PFSK-1 (cell line): ENCODE data around the gene PBX3.

Experiments
- FOXP2 ChIP-seq: optimal IDR thresholded peaks from 2 replicates; pipeline ENCODE3; 2011; ENCODE audit warnings: borderline replicate concordance, control low read depth, inconsistent platforms; ENCODE audit not compliant: insufficient read depth; ENCODE audit errors: extremely low read length, extremely low read depth
- POLR2AphosphoS5 ChIP-seq: IDR thresholded peaks from 2 replicates; pipeline ENCODE4 v1.6.1; 2012; ENCODE audit warnings: low read depth, mild to moderate bottlenecking, control low read depth, low read length, moderate library complexity
- SIN3A ChIP-seq: IDR thresholded peaks from 2 replicates; pipeline ENCODE4 v1.6.1; 2012; ENCODE audit warnings: mild to moderate bottlenecking, low read length, moderate library complexity, borderline replicate concordance; ENCODE audit not compliant: insufficient read depth
- TAF1 ChIP-seq: IDR thresholded peaks from 2 replicates; pipeline ENCODE4 v1.6.1; 2012; ENCODE audit warnings: low read length, control low read depth, borderline replicate concordance; ENCODE audit not compliant: insufficient read depth
- TF ChIP-seq, protein P1 (sequence below), 2 experiments: IDR thresholded peaks; 2 replicates each; pipeline versions ENCODE4 v1.6.1 to v1.8.0; 2011 to 2012; ENCODE audit warnings: low read depth in 2 of 2, low read length in 2 of 2, control low read depth in 1 of 2, inconsistent platforms in 1 of 2, mild to moderate bottlenecking in 1 of 2, moderate library complexity in 1 of 2; ENCODE audit not compliant: insufficient read depth in 1 of 2

The PBX3 gene

DNA sequence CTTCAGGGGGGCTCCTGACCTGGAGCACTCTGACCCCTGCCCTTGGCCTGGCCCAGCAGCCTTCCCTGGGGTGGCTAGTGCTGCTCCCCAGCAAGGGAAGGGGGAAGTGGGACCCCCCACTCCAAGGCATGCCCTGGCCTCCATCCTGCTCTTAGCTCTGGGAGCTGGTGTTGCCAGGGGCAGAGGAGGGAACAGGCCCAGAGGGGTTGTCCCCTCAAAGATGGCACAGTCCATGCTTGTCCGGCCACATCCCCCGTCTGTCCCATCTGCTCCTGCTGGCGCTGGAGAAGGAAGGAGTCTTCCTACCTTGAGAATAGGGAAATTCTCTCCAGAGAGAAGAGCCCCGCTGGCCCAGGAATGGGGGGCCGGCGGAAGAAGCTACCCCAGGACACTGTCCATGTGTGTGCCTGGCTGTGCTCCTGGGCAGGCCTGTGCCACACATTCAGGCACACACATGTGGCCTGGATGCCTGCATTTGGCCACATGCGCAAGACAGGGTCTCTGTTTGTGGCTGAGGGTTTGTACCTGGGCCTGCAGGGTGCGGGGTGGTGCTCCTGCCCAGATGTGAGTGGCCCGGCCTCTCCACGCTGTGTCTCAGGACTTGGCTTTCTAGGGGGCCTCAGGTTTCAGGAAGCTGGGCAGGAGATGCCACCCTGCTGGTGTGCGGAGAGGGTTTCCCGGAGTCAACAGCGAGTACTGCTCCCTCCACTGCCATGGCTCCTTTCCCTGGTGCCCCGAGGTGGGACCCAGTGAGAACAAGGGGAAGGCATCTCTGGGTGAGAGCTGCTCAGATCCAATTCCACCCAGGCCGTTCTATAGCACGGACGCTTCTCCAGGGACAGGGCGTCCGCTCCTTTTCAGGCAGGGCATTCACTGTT is 247.1 kb downstream of the PBX3 start:
- no peak for TF ChIP-seq POLR2AphosphoS5
- TF ChIP-seq TAF1 = no peak
- TF ChIP-seq, protein P1, sequence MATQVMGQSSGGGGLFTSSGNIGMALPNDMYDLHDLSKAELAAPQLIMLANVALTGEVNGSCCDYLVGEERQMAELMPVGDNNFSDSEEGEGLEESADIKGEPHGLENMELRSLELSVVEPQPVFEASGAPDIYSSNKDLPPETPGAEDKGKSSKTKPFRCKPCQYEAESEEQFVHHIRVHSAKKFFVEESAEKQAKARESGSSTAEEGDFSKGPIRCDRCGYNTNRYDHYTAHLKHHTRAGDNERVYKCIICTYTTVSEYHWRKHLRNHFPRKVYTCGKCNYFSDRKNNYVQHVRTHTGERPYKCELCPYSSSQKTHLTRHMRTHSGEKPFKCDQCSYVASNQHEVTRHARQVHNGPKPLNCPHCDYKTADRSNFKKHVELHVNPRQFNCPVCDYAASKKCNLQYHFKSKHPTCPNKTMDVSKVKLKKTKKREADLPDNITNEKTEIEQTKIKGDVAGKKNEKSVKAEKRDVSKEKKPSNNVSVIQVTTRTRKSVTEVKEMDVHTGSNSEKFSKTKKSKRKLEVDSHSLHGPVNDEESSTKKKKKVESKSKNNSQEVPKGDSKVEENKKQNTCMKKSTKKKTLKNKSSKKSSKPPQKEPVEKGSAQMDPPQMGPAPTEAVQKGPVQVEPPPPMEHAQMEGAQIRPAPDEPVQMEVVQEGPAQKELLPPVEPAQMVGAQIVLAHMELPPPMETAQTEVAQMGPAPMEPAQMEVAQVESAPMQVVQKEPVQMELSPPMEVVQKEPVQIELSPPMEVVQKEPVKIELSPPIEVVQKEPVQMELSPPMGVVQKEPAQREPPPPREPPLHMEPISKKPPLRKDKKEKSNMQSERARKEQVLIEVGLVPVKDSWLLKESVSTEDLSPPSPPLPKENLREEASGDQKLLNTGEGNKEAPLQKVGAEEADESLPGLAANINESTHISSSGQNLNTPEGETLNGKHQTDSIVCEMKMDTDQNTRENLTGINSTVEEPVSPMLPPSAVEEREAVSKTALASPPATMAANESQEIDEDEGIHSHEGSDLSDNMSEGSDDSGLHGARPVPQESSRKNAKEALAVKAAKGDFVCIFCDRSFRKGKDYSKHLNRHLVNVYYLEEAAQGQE (IDR thresholded peaks at IDR 0.05; ENCODE audit: insufficient read depth in 1 of 2, low read depth in 2 of 2, low read length in 2 of 2) = no peak
- no peak for TF ChIP-seq FOXP2
- TF ChIP-seq SIN3A = no peak

DNA sequence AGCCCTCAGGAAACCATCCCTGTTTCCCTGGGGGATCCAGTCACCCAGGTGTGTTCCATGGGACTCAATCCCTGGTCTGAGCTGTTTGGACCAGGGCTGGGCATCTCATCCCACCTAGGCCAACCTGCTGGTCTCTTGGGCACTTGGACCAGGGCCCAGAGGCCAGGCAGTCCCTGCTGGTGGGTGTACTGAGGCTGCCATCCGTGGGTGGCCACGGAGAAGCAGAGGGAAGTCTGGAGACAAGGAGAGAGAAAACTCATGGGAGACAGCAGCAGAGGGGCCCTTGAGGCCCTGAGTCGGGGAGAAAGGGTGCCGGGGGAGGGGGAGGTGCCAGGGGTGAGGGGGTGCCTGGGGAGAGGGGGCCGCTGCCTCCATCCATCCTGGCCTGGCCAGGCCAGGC is 247.8 kb downstream of the PBX3 start:
- TF ChIP-seq TAF1 = no peak
- no peak for TF ChIP-seq POLR2AphosphoS5
- TF ChIP-seq, protein P1 (IDR thresholded peaks at IDR 0.05; ENCODE audit: insufficient read depth in 1 of 2, low read depth in 2 of 2, low read length in 2 of 2) = no peak
- TF ChIP-seq FOXP2 = no peak
- TF ChIP-seq SIN3A = no peak

DNA sequence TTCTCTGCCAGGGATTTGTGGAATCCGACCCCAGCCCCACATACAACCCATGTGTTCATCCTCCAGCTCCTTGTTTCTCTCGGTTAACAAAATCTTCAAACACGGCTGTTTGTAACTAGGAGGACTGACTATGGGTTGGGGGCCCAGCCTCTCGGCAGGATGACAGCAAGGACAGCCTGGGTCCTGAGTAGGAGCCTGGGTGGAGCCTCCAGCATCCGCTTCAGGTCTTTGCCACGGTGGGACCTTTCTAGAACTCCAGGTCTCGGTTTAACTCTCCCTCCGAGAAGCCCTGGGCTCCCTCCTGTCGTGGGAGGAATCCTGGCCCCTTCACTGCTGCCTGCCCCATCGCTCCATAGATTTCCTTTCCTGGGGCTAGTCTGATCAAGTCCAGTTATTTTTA is 248.5 kb downstream of the PBX3 start:
- TF ChIP-seq SIN3A = no peak
- TF ChIP-seq TAF1 = no peak
- TF ChIP-seq POLR2AphosphoS5 = no peak
- TF ChIP-seq, protein P1 (IDR thresholded peaks at IDR 0.05; ENCODE audit: insufficient read depth in 1 of 2, low read depth in 2 of 2, low read length in 2 of 2) = no peak
- no peak for TF ChIP-seq FOXP2

DNA sequence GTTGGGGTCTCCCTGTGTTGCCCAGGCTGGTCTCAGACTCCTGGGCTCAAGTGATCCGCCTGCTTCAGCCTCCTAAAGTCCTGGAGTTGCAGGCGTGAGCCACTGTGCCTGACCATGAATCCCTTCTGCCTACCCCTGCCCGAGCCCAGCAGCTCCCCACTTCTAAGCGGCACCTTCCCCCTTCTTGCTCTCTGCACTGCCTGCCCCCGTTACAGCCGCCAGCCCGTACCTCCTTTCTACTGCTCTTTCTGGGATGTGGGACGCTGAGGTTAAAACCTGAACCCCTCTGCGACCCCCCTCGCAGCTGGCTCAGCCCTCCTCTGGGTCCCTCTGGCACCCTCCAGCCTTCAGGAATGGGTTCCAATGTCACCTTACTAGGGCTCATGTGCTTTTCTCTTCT is 249.6 kb downstream of the PBX3 start:
- TF ChIP-seq TAF1 = no peak
- TF ChIP-seq SIN3A = no peak
- no peak for TF ChIP-seq POLR2AphosphoS5
- no peak for TF ChIP-seq FOXP2
- TF ChIP-seq, protein P1 (IDR thresholded peaks at IDR 0.05; ENCODE audit: insufficient read depth in 1 of 2, low read depth in 2 of 2, low read length in 2 of 2) = no peak
